Smooth muscle cell (in vitro differentiated cells): ENCODE data around the gene DHX34. TPM values are rescaled to one million over a fixed set of nuclear protein-coding genes. Genes with fewer than 3 reads are reported as not detected.

ENCODE experiments used
- DNase-seq: peaks from one replicate; lab custom pipeline; 2025; ENCODE audit not compliant: unreplicated experiment; lab: John Stamatoyannopoulos, UW
- H2AFZ ChIP-seq: fragments of 200-600 bp; sonication (generic); 2 replicates; pipeline ENCODE4 v1.6.0; 2016; ENCODE audit warnings: antibody characterized with exemption, low read depth, mild to moderate bottlenecking
- H3F3A ChIP-seq: fragments of 200-600 bp; sonication (generic); 2 replicates; pipeline ENCODE4 v1.6.0; 2017; ENCODE audit warnings: antibody characterized with exemption, low read depth
- H3K27ac ChIP-seq: fragments of 200-600 bp; sonication (generic); 2 replicates; pipeline ENCODE4 v1.5.1; 2016; ENCODE audit warnings: low read depth, mild to moderate bottlenecking
- H3K27me3 ChIP-seq: fragments of 200-600 bp; sonication (generic); 2 replicates; pipeline ENCODE4 v1.6.1; 2016; ENCODE audit warnings: low read depth, mild to moderate bottlenecking
- H3K36me3 ChIP-seq: fragments of 200-600 bp; sonication (generic); 2 replicates; pipeline ENCODE4 v1.5.1; 2016; ENCODE audit warnings: low read depth
- H3K4me1 ChIP-seq: fragments of 200-600 bp; sonication (generic); 2 replicates; pipeline ENCODE4 v1.5.1; 2016; ENCODE audit warnings: low read depth
- H3K4me2 ChIP-seq: fragments of 200-600 bp; sonication (generic); 2 replicates; pipeline ENCODE4 v1.6.0; 2016; ENCODE audit warnings: mild to moderate bottlenecking
- H3K4me3 ChIP-seq: fragments of 200-600 bp; sonication (generic); 2 replicates; pipeline ENCODE4 v1.5.1; 2016; ENCODE audit warnings: mild to moderate bottlenecking
- H3K79me2 ChIP-seq: fragments of 200-600 bp; sonication (generic); 2 replicates; pipeline ENCODE4 v1.6.0; 2016; ENCODE audit warnings: low read depth, mild to moderate bottlenecking
- H3K9ac ChIP-seq: fragments of 200-600 bp; sonication (generic); 2 replicates; pipeline ENCODE4 v1.6.0; 2016; ENCODE audit warnings: low read depth
- H3K9me3 ChIP-seq: fragments of 200-600 bp; sonication (generic); replicated peaks from 2 replicates; pipeline ENCODE4 v1.5.1; 2016; ENCODE audit warnings: low read depth
- H4K20me1 ChIP-seq: fragments of 200-600 bp; sonication (generic); 2 replicates; pipeline ENCODE4 v1.6.0; 2016; ENCODE audit warnings: low read depth
- CTCF ChIP-seq: fragments of 200-600 bp; sonication (generic); IDR thresholded peaks from 2 replicates; pipeline ENCODE4 v1.5.1; 2017; ENCODE audit warnings: borderline replicate concordance, mild to moderate bottlenecking, antibody characterized with exemption; ENCODE audit not compliant: insufficient read depth, poor library complexity, severe bottlenecking
- WGBS: methylation state at CpG from one replicate; pipeline ENCODE4 v1.1.7; 2016; ENCODE audit warnings: low lambda C conversion rate; 5-methylcytosine and 5-hydroxymethylcytosine counted together
- polyA plus RNA-seq: library from polyadenylated mRNA; unstranded; fragments of >200 nt; fragmentation: Nextera tagmentation; extraction: Ambion mirVana; gene quantifications from 2 replicates; pipeline ENCODE4 v1.2.1, GENCODE V29; 2016
- total RNA-seq: library from RNA; depleted of rRNA; stranded (reverse); fragments of >200 nt; gene quantifications from 2 replicates; pipeline ENCODE4 v1.2.3, GENCODE V29; 2014

The DHX34 gene
- total and polyA plus RNA-seq, 2 experiments from 2014 or later: 7.1 to 9.8 TPM

- H3K27me3 ChIP-seq: peaks cover 8% of the 10 kb centered on the region
- H3K4me3 ChIP-seq: peak overlapping the region; percentile 68
- no peak for TF ChIP-seq CTCF
- no peaks in the 10 kb centered on the region for H3K36me3 ChIP-seq
- WGBS: 10% methylated on average over 31 of the region's 34 CpGs
- no peak overlapping the region for H3K27ac ChIP-seq
- H2AFZ ChIP-seq: no peak overlapping the region
- H3K9ac ChIP-seq: no peak overlapping the region
- H3K79me2 ChIP-seq: no peaks in the 10 kb centered on the region
- peaks cover 30% of the 10 kb centered on the region for H3K4me1 ChIP-seq
- no peak for DNase-seq
- no peaks in the 10 kb centered on the region for H3K9me3 ChIP-seq
- H4K20me1 ChIP-seq: peaks cover 34% of the 10 kb centered on the region
- peak overlapping the region; percentile 93 for H3K4me2 ChIP-seq
- H3F3A ChIP-seq: peaks cover 3% of the 10 kb centered on the region
Measured at GRCh38 chr19:47417746-47418691, 68.9 kb downstream of the DHX34 start.

GRCh38 chr19:47418692-47419029, 69.5 kb downstream of the DHX34 start:
- Histone ChIP-seq H3K9ac (no peak overlapping the region), H2AFZ (no peak overlapping the region), H3K4me1 (peaks cover 30% of the 10 kb centered on the region), H3K9me3 (no peaks in the 10 kb centered on the region), H3F3A (peaks cover 3% of the 10 kb centered on the region), H3K36me3 (no peaks in the 10 kb centered on the region), H4K20me1 (peaks cover 34% of the 10 kb centered on the region), H3K4me2 (peak overlapping the region; percentile 93), H3K27ac (no peak overlapping the region), H3K79me2 (no peaks in the 10 kb centered on the region), H3K4me3 (peak overlapping the region; percentile 68), H3K27me3 (peaks cover 9% of the 10 kb centered on the region)
- no peak for TF ChIP-seq CTCF
- WGBS: 0% methylated on average over 2 of the region's 9 CpGs
- DNase-seq: no peak

GRCh38 chr19:47419030-47419783, 70.1 kb downstream of the DHX34 start, which contains the start of gene MEIS3:
MEIS3 (minus strand) TSS chr19:47419527; CDS start chr19:47419081, 446 bp downstream.
- 8% methylated on average over 4 of the region's 70 CpGs for WGBS
- TF ChIP-seq CTCF: no peak
- peak within 1 kb of the TSS; percentile 68 for H3K4me3 ChIP-seq
- H3K9ac ChIP-seq: no peak within 1 kb of the TSS
- peaks cover 30% of the 10 kb centered on the region for H3K4me1 ChIP-seq
- no peaks in the 10 kb centered on the region for H3K9me3 ChIP-seq
- H3F3A ChIP-seq: peaks cover 3% of the 10 kb centered on the region
- H3K27ac ChIP-seq: no peak within 1 kb of the TSS
- H2AFZ ChIP-seq: no peak within 1 kb of the TSS
- H3K4me2 ChIP-seq: peak within 1 kb of the TSS; percentile 93
- H3K79me2 ChIP-seq: no peaks in the 10 kb centered on the region
- H3K36me3 ChIP-seq: no peaks in the 10 kb centered on the region
- peaks cover 9% of the 10 kb centered on the region for H3K27me3 ChIP-seq
- H4K20me1 ChIP-seq: peaks cover 34% of the 10 kb centered on the region
- no peak for DNase-seq
